HAP-1 (cell line): ENCODE results near the gene ITPRID2.

Experiments used
- DNase-seq, 2 experiments: peaks; one replicate each; pipeline ENCODE4 v3.0.0-alpha.2; 2016 to 2020; ENCODE audit warnings: low spot score in 2 of 2
- H3K27me3 ChIP-seq: fragments of 250-450 bp; sonication (Bioruptor Pico); 2 replicates; pipeline ENCODE4 v1.5.1; 2020; ENCODE audit warnings: low read depth, mild to moderate bottlenecking, moderate library complexity
- H3K36me3 ChIP-seq: fragments of 250-450 bp; sonication (Bioruptor Pico); replicated peaks from 2 replicates; pipeline ENCODE4 v1.5.1; 2020; ENCODE audit warnings: mild to moderate bottlenecking
- H3K4me1 ChIP-seq: fragments of 250-450 bp; sonication (Bioruptor Pico); 2 replicates; pipeline ENCODE4 v1.5.1; 2020; ENCODE audit warnings: mild to moderate bottlenecking
- H3K4me3 ChIP-seq: fragments of 250-450 bp; sonication (Bioruptor Pico); 2 replicates; pipeline ENCODE4 v1.5.1; 2020; ENCODE audit warnings: mild to moderate bottlenecking, moderate library complexity
- H3K9me3 ChIP-seq: fragments of 250-450 bp; sonication (Bioruptor Pico); 2 replicates; pipeline ENCODE4 v1.5.1; 2020; ENCODE audit warnings: mild to moderate bottlenecking, moderate library complexity
- in situ Hi-C: fragments of 300-500 bp; cut with MboI; formaldehyde crosslinking; loops from 3 replicates; pipeline ENCODE4 v1.14.3; 2020; ENCODE audit warnings: low sequenced_read_pairs, inconsistent platforms, mixed read lengths

ITPRID2 gene

DNA sequence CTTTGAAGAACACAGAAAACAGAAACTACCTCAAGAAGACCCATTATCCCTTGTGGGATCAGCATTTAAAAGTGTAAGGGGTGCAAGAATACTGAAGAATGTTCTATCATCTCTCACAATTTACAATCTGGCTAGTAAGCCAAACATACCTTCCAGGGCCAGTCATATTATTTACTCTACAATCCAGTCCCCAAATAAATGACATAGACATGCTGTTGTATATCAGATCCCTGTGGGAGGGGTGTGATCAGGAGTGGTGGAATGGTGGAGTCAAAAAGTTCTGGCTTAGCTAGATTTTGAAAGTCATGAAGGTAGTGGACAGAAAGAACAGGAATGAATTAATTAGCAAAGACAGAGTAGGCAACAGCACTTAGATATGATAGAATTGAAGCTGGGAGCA is 1.8 kb upstream of the ITPRID2 start:
- Histone ChIP-seq H3K36me3 (no peaks in the 10 kb centered on the region), H3K4me3 (no peak overlapping the region), H3K4me1 (peaks cover 31% of the 10 kb centered on the region), H3K9me3 (no peaks in the 10 kb centered on the region), H3K27me3 (no peaks in the 10 kb centered on the region)
- no peak for DNase-seq
- in situ Hi-C loops, result loop anchor here (25.0 kb wide), 1 partner anchor 127 kb away; no protein-coding TSS in a partner anchor

- DNase-seq, result no peak
- Histone ChIP-seq H3K4me1 (peaks cover 31% of the 10 kb centered on the region), H3K9me3 (no peaks in the 10 kb centered on the region), H3K4me3 (no peak overlapping the region), H3K36me3 (no peaks in the 10 kb centered on the region), H3K27me3 (no peaks in the 10 kb centered on the region)
- in situ Hi-C loops, result loop anchor here (25.0 kb wide), 1 partner anchor 128 kb away; no protein-coding TSS in a partner anchor
Measured at GRCh38 chr2:181890271-181890670, 1.3 kb upstream of the ITPRID2 start.

- Histone ChIP-seq H3K36me3 (0 out of 2 replicates have a peak, but pooled peaks cover 3% of the 10 kb centered on the region), H3K4me3 (peak overlapping the region; percentile 67), H3K9me3 (no peaks in the 10 kb centered on the region), H3K4me1 (peaks cover 24% of the 10 kb centered on the region), H3K27me3 (no peaks in the 10 kb centered on the region)
- in situ Hi-C loops, result loop anchor here (25.0 kb wide), 1 partner anchor 130 kb away; no protein-coding TSS in a partner anchor
- peak; percentile 51 to 74 for DNase-seq
Measured at GRCh38 chr2:181891966-181892798, 652 bp downstream of the ITPRID2 start.

- H3K9me3 ChIP-seq, result no peaks in the 10 kb centered on the region
- H3K36me3 ChIP-seq, result peaks cover 4% of the 10 kb centered on the region; the same call in 1 of the 2 replicates
- peaks cover 22% of the 10 kb centered on the region for H3K4me1 ChIP-seq
- H3K27me3 ChIP-seq, result no peaks in the 10 kb centered on the region
- peak overlapping the region; percentile 67 for H3K4me3 ChIP-seq
- DNase-seq, result peak in 1 of 2 experiments; percentile 37
- in situ Hi-C loops, result loop anchor here (25.0 kb wide), 1 partner anchor 131 kb away; no protein-coding TSS in a partner anchor
Measured at GRCh38 chr2:181892799-181893435, 1.4 kb downstream of the ITPRID2 start.

GRCh38 chr2:181894381-181894780 is 2.9 kb downstream of the ITPRID2 start:
- in situ Hi-C loops, result loop anchor here (25.0 kb wide), 1 partner anchor 132 kb away; no protein-coding TSS in a partner anchor
- H3K27me3 ChIP-seq, result no peaks in the 10 kb centered on the region
- DNase-seq, result no peak
- H3K4me3 ChIP-seq, result no peak overlapping the region
- peaks cover 14% of the 10 kb centered on the region for H3K36me3 ChIP-seq
- no peaks in the 10 kb centered on the region for H3K9me3 ChIP-seq
- peaks cover 22% of the 10 kb centered on the region for H3K4me1 ChIP-seq

- H3K9me3 ChIP-seq, result no peaks in the 10 kb centered on the region
- no peaks in the 10 kb centered on the region for H3K27me3 ChIP-seq
- H3K4me1 ChIP-seq, result peaks cover 22% of the 10 kb centered on the region
- H3K4me3 ChIP-seq, result no peak overlapping the region
- no peak for DNase-seq
- in situ Hi-C loops, result loop anchor here (25.0 kb wide), 1 partner anchor 134 kb away; no protein-coding TSS in a partner anchor
- H3K36me3 ChIP-seq, result peaks cover 29% of the 10 kb centered on the region
Measured at GRCh38 chr2:181895818-181896217, 4.3 kb downstream of the ITPRID2 start.

GRCh38 chr2:181896286-181896685 is 4.8 kb downstream of the ITPRID2 start:
- no peak overlapping the region for H3K4me3 ChIP-seq
- H3K4me1 ChIP-seq, result peaks cover 19% of the 10 kb centered on the region
- in situ Hi-C loops, result loop anchor here (25.0 kb wide), 1 partner anchor 134 kb away; no protein-coding TSS in a partner anchor
- peaks cover 33% of the 10 kb centered on the region for H3K36me3 ChIP-seq
- H3K9me3 ChIP-seq, result no peaks in the 10 kb centered on the region
- DNase-seq, result no peak
- H3K27me3 ChIP-seq, result no peaks in the 10 kb centered on the region

- DNase-seq, result no peak
- H3K4me3 ChIP-seq, result no peak overlapping the region
- H3K36me3 ChIP-seq, result peaks cover 58% of the 10 kb centered on the region
- no peaks in the 10 kb centered on the region for H3K27me3 ChIP-seq
- H3K9me3 ChIP-seq, result no peaks in the 10 kb centered on the region
- peaks cover 5% of the 10 kb centered on the region; the same call in 1 of the 2 replicates for H3K4me1 ChIP-seq
- in situ Hi-C loops, result no loop called here
Measured at GRCh38 chr2:181900007-181900651, 8.6 kb downstream of the ITPRID2 start.

DNA sequence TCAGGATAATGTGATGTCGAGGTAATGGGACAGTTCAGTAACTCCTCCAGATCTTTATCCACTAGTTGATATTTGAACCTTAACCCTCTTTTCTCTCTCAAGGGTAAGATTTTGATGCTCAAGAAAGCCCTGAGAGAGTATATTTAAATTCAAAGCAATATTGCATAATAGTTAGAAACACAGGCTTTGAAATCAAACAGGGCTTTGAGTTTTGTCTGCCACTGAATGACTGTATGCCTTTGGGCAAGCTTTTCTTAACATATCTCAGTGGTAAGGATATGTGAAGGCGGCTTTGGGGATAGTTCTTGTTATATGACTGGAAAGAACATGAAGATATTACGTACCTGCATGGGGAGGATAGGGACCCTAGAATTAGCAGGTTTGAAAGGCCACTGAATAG is 11.1 kb downstream of the ITPRID2 start:
- in situ Hi-C loops, result no loop called here
- Histone ChIP-seq H3K4me1 (no peaks in the 10 kb centered on the region), H3K9me3 (no peaks in the 10 kb centered on the region), H3K4me3 (no peak overlapping the region), H3K36me3 (peaks cover 62% of the 10 kb centered on the region), H3K27me3 (no peaks in the 10 kb centered on the region)
- DNase-seq, result no peak

DNA sequence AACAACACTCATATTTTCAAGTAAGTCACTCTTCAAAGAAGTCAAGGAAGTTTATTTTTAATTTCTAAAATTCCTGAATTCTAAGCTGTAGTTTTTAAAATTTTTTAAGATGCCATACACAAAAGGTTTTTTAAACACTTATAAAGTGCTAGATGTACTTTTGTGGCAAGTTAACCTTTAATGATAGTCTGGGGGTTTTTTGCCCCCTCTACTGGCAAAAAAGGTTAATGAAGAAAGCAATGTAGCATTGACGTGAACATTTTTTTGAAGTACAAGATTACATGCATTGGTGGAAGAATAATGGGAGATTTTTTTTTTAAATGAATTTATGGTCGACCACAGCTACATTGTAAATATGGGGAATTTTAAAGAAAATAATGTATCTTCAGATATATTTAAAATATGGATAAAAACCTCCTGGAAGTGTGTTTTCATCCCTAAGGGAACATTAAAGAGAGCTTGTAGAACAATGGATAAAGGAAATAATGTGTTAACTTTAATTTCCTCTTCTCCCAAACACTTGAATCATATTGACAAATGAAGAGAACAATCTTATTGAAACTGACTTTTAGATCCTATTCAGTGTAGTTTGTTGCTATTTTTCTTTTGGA is 12.6 kb downstream of the ITPRID2 start:
- in situ Hi-C loops, result no loop called here
- Histone ChIP-seq H3K4me3 (no peak overlapping the region), H3K27me3 (no peaks in the 10 kb centered on the region), H3K36me3 (peaks cover 53% of the 10 kb centered on the region), H3K9me3 (no peaks in the 10 kb centered on the region), H3K4me1 (no peaks in the 10 kb centered on the region)
- DNase-seq, result peak; percentile 16 to 53

GRCh38 chr2:181907057-181907456 is 15.5 kb downstream of the ITPRID2 start:
- H3K4me1 ChIP-seq, result no peaks in the 10 kb centered on the region
- no peaks in the 10 kb centered on the region for H3K27me3 ChIP-seq
- peaks cover 44% of the 10 kb centered on the region for H3K36me3 ChIP-seq
- in situ Hi-C loops, result no loop called here
- DNase-seq, result no peak
- no peaks in the 10 kb centered on the region for H3K9me3 ChIP-seq
- H3K4me3 ChIP-seq, result no peak overlapping the region

DNA sequence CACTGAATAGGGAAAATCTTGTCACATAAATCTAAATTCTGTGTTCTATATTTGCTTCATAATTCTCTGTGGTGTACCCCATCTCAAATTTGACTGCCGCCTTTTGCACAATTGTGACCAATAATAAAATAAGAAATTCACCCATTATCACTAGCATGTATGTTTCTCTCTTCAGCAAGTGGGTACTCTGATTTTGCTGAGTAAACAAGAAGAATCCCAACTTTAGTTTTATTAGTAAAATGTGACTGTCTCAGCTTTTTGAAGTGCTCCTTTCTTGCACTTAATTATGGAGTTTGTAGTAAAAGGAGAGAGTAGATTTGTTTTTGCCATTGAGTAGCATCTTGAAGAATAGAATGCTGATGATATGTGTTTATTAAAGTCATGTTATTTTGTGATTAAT is 16.1 kb downstream of the ITPRID2 start:
- in situ Hi-C loops, result no loop called here
- no peaks in the 10 kb centered on the region for H3K4me1 ChIP-seq
- DNase-seq, result no peak

More for the DNA sequence above, 16.1 kb downstream of the ITPRID2 start:
- Histone ChIP-seq H3K36me3 (peaks cover 40% of the 10 kb centered on the region), H3K27me3 (no peaks in the 10 kb centered on the region), H3K4me3 (no peak overlapping the region), H3K9me3 (no peaks in the 10 kb centered on the region)
